ENCODE results near the gene CCDC102A. TPM values are rescaled to one million over a fixed set of nuclear protein-coding genes. Genes with fewer than 3 reads are reported as not detected.

Gene CCDC102A
- total and polyA plus RNA-seq, 10 of the 15 experiments (the other 5 are each of a cell fraction or from before 2014, with no cell fraction given), result 0.03 to 5.9 (median 2.4) TPM

DNA sequence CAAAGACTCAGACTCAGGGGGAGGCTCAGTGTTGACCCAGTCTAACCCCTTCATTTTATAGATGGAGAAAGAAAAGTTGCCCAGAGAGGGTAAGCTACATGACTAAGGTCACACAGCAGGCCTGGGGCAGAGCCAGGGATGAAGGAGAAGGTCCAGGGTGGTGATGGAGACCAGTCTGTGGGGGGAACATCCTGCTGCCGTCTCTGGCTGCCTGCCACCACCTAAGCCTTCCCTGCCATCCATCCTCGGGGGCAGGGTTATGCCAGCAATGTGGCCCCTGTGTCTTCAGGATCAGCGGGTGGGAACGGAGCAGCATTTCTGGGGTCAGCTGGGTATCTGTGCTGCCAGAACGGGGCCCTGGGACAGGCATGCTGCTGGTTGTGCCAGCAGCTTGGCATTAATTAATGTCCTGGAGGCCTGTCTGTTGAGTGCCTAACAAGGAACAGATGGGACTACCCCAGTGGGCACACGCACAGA is 55.6 kb downstream of the CCDC102A start:
- no peaks in the 10 kb centered on the region for H3K36me3 ChIP-seq (ENCODE audit: control insufficient read depth in 2 of 2, insufficient read depth in 2 of 2, low read length in 1 of 2)
- CTCF ChIA-PET, result interaction anchor here (0.6 to 1.4 kb wide), 2 partner anchors 63 to 616 kb away, joined by 3 read pairs; no protein-coding TSS in a partner anchor
- H3K4me1 ChIP-seq (ENCODE audit: control insufficient read depth, insufficient read depth, low read length), result peaks cover 13% of the 10 kb centered on the region; the same call in 1 of the 2 replicates
- H3K27me3 ChIP-seq (replicated peaks in 1 of 2; ENCODE audit: control insufficient read depth in 2 of 2, insufficient read depth in 2 of 2, low read length in 1 of 2), result peaks cover 0 to 2% of the 10 kb centered on the region in 2 experiments; a peak in 1 of 4 replicates
- DNase-seq (ENCODE audit: low read depth, low spot score), result no peak
- in situ Hi-C loops (cut with MboI), result no loop called here
- no peak overlapping the region for H2AFZ ChIP-seq (ENCODE audit: control insufficient read depth, low read depth, low read length)
- H3K79me2 ChIP-seq (ENCODE audit: control insufficient read depth, insufficient read depth, low read length), result no peaks in the 10 kb centered on the region
- H3K9me3 ChIP-seq (replicated peaks; ENCODE audit: control insufficient read depth, insufficient read depth, low read length), result no peaks in the 10 kb centered on the region
- whole genome bisulfite sequencing (ENCODE audit: insufficient coverage, insufficient replicate concordance, low lambda C conversion rate, missing lambda C conversion rate), result 57% methylated on average over 6 of the region's 6 CpGs
- no TSS peak for BruUV-seq (replicated peaks)
- ATAC-seq, result no peak
- SMC1A ChIA-PET (ENCODE audit: uncharacterized antibody, unreplicated experiment), result interaction anchor here (1.2 kb wide), 1 partner anchor 39 kb away, joined by 3 read pairs; no protein-coding TSS in a partner anchor
- no peak for FAIRE-seq
- no peak overlapping the region for H3K9ac ChIP-seq (ENCODE audit: control insufficient read depth, insufficient read depth, low read length)
- H3K27ac ChIP-seq (ENCODE audit: control insufficient read depth, insufficient read depth), result no peak overlapping the region
- H3K4me2 ChIP-seq (ENCODE audit: control insufficient read depth, insufficient read depth), result no peak overlapping the region
- H4K20me1 ChIP-seq (ENCODE audit: control insufficient read depth, insufficient read depth), result no peaks in the 10 kb centered on the region
- TF ChIP-seq, protein P1, sequence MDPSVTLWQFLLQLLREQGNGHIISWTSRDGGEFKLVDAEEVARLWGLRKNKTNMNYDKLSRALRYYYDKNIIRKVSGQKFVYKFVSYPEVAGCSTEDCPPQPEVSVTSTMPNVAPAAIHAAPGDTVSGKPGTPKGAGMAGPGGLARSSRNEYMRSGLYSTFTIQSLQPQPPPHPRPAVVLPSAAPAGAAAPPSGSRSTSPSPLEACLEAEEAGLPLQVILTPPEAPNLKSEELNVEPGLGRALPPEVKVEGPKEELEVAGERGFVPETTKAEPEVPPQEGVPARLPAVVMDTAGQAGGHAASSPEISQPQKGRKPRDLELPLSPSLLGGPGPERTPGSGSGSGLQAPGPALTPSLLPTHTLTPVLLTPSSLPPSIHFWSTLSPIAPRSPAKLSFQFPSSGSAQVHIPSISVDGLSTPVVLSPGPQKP (IDR thresholded peaks at IDR 0.05; ENCODE audit: low read depth, low read length), result no peak
- no peak for TF ChIP-seq ETV6 (conservative IDR thresholded peaks at IDR 0.05 in 1 of 2, IDR thresholded peaks at IDR 0.05 in 1 of 2; ENCODE audit: borderline replicate concordance in 1 of 2, low read depth in 1 of 2)
- intact Hi-C loops (cut with micrococcal nuclease; ENCODE audit: unreplicated experiment), result no loop called here
- RAD21 ChIA-PET (ENCODE audit: unreplicated experiment), result interaction anchor here (0.9 kb wide), 1 partner anchor 8 kb away, joined by 3 read pairs; no protein-coding TSS in a partner anchor
- POLR2A ChIA-PET, result no interaction called here
- H3K4me3 ChIP-seq, result no peak overlapping the region

DNA sequence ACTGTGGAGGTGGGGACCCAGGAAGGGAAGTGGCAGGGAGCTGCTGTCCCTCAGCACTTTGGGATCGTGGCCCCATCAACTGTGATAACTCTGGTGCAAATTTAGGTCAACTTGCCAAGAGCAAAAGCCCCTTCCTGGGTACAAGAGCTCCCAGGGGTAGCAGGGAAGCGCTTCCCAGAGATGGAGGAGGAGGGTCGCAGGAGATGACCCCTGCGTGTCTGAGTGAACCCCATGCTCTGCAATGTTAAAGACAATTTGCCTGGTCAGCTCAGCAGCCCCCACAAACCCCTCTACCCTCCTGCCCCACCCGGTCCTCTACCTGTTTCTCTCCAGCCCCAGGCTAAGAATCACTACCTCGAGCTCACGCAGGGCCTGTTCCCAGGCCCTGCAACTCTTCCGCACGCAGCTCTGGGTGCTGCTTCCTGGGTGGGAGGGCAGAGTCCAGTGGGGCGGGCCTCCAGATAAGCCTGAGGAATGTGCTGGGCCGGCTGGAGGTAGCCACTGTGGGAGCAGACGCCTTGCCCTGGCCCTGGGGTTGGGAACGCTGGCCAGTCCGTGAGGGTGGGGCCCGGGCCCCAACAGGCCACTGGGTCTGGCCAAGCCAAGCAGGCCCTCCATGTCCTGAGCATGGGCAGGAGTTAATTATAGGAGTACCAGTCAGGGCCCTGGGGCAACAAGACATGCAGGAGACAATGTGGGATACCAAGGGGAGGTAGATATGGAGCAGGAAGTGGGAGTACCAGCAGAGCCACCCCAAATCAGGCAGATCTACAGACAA is 56.2 kb downstream of the CCDC102A start:
- in situ Hi-C loops (cut with MboI), result no loop called here
- H3K4me3 ChIP-seq, result no peak overlapping the region
- ChIA-PET POLR2A (no interaction called here), SMC1A (ENCODE audit: uncharacterized antibody, unreplicated experiment) (no interaction called here), CTCF (interaction anchor here (0.9 to 1.4 kb wide), 2 partner anchors 18 to 62 kb away, joined by 3 read pairs; partner anchors contain the start of gene POLR2C), RAD21 (ENCODE audit: unreplicated experiment) (no interaction called here)
- no peak overlapping the region for H2AFZ ChIP-seq (ENCODE audit: control insufficient read depth, low read depth, low read length)
- no peaks in the 10 kb centered on the region for H3K79me2 ChIP-seq (ENCODE audit: control insufficient read depth, insufficient read depth, low read length)
- no peaks in the 10 kb centered on the region for H3K36me3 ChIP-seq (ENCODE audit: control insufficient read depth in 2 of 2, insufficient read depth in 2 of 2, low read length in 1 of 2)
- H3K27ac ChIP-seq (ENCODE audit: control insufficient read depth, insufficient read depth), result no peak overlapping the region
- no peak overlapping the region for H3K9ac ChIP-seq (ENCODE audit: control insufficient read depth, insufficient read depth, low read length)
- 63% methylated on average over 15 of the region's 15 CpGs for whole genome bisulfite sequencing (ENCODE audit: insufficient coverage, insufficient replicate concordance, low lambda C conversion rate, missing lambda C conversion rate)
- H4K20me1 ChIP-seq (ENCODE audit: control insufficient read depth, insufficient read depth), result no peaks in the 10 kb centered on the region
- no peaks in the 10 kb centered on the region for H3K27me3 ChIP-seq (replicated peaks in 1 of 2; ENCODE audit: control insufficient read depth in 2 of 2, insufficient read depth in 2 of 2, low read length in 1 of 2)
- no TSS peak for BruUV-seq (replicated peaks)
- H3K9me3 ChIP-seq (replicated peaks; ENCODE audit: control insufficient read depth, insufficient read depth, low read length), result no peaks in the 10 kb centered on the region
- intact Hi-C loops (cut with micrococcal nuclease; ENCODE audit: unreplicated experiment), result no loop called here
- DNase-seq (ENCODE audit: low read depth, low spot score), result no peak
- ATAC-seq, result no peak
- no peak overlapping the region for H3K4me2 ChIP-seq (ENCODE audit: control insufficient read depth, insufficient read depth)
- H3K4me1 ChIP-seq (ENCODE audit: control insufficient read depth, insufficient read depth, low read length), result peaks cover 15% of the 10 kb centered on the region
- no peak for FAIRE-seq
- TF ChIP-seq CREM (IDR thresholded peaks at IDR 0.05; ENCODE audit: low read depth), result no peak
- TF ChIP-seq, protein P2, sequence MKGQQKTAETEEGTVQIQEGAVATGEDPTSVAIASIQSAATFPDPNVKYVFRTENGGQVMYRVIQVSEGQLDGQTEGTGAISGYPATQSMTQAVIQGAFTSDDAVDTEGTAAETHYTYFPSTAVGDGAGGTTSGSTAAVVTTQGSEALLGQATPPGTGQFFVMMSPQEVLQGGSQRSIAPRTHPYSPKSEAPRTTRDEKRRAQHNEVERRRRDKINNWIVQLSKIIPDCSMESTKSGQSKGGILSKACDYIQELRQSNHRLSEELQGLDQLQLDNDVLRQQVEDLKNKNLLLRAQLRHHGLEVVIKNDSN (IDR thresholded peaks at IDR 0.05; ENCODE audit: borderline replicate concordance, extremely low read length, insufficient read depth, low read depth, low read length), result no peak
- no peak for TF ChIP-seq ETV6 (conservative IDR thresholded peaks at IDR 0.05 in 1 of 2, IDR thresholded peaks at IDR 0.05 in 1 of 2; ENCODE audit: borderline replicate concordance in 1 of 2, low read depth in 1 of 2)
- TF ChIP-seq, protein P3, sequence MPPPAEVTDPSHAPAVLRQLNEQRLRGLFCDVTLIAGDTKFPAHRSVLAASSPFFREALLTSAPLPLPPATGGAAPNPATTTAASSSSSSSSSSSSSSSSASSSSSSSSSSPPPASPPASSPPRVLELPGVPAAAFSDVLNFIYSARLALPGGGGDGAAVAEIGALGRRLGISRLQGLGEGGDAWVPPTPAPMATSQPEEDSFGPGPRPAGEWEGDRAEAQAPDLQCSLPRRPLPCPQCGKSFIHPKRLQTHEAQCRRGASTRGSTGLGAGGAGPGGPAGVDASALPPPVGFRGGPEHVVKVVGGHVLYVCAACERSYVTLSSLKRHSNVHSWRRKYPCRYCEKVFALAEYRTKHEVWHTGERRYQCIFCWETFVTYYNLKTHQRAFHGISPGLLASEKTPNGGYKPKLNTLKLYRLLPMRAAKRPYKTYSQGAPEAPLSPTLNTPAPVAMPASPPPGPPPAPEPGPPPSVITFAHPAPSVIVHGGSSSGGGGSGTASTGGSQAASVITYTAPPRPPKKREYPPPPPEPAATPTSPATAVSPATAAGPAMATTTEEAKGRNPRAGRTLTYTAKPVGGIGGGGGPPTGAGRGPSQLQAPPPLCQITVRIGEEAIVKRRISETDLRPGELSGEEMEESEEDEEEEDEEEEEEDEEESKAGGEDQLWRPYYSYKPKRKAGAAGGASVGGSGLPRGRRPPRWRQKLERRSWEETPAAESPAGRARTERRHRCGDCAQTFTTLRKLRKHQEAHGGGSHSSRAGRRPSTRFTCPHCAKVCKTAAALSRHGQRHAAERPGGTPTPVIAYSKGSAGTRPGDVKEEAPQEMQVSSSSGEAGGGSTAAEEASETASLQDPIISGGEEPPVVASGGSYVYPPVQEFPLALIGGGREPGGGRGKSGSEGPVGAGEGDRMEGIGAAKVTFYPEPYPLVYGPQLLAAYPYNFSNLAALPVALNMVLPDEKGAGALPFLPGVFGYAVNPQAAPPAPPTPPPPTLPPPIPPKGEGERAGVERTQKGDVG (CRISPR knock-in tag; IDR thresholded peaks at IDR 0.05), result no peak
- no peak for TF ChIP-seq BRCA1 (IDR thresholded peaks at IDR 0.05; ENCODE audit: low read depth, low read length)
- TF ChIP-seq RCOR1 (conservative IDR thresholded peaks at IDR 0.05; ENCODE audit: low read depth, low read length), result no peak

Measured in GM12878 (cell line).